Thyroid gland (tissue), 4 donors: ENCODE data around the gene KIRREL3. TPM values are rescaled to one million over a fixed set of nuclear protein-coding genes. Genes with fewer than 3 reads are reported as not detected.
A peak's percentile ranks its signal among the peaks of the same experiment; 100 is the strongest.

Experiments used
- DNase-seq, 2 donors: peaks; one replicate each; pipeline ENCODE4 v3.0.0-alpha.2; 2019
- H3K27ac ChIP-seq, 3 donors: fragments of 200-600 bp; sonication (generic); 1 replicate in 2 of 3; 2 replicates in 1 of 3; pipeline ENCODE4 v1.5.1; 2016 to 2019; ENCODE audit warnings: mild to moderate bottlenecking in 1 of 3, moderate library complexity in 1 of 3
- H3K27me3 ChIP-seq: fragments of 200-600 bp; sonication (generic); one replicate; pipeline ENCODE4 v1.5.1; 2019
- H3K36me3 ChIP-seq, 2 donors: fragments of 200-600 bp; sonication (generic); one replicate each; pipeline ENCODE4 v1.5.1; 2016 to 2019
- H3K4me1 ChIP-seq, 2 donors: fragments of 200-600 bp; sonication (generic); one replicate each; pipeline ENCODE4 v1.5.1; 2017 to 2019
- H3K4me3 ChIP-seq, 3 donors: fragments of 200-600 bp; sonication (generic); replicated peaks in 1 of 3; 1 replicate in 2 of 3; 2 replicates in 1 of 3; pipeline ENCODE4 v1.5.1; 2016; ENCODE audit warnings: mild to moderate bottlenecking in 1 of 3
- H3K9me3 ChIP-seq: fragments of 200-600 bp; sonication (generic); one replicate; pipeline ENCODE4 v1.5.1; 2017
- CTCF ChIP-seq, 6 experiments: fragments of 200-600 bp in 3 of 6; fragments of 450-650 bp in 3 of 6; sonication (generic) in 3 of 6; IDR thresholded peaks; one replicate each; pipeline ENCODE4 v1.5.1; 2016 to 2019; ENCODE audit warnings: antibody characterized with exemption in 6 of 6, mild to moderate bottlenecking in 2 of 6, inconsistent platforms in 1 of 6, moderate library complexity in 1 of 6
- POLR2A ChIP-seq, 2 donors: fragments of 450-650 bp; IDR thresholded peaks; one replicate each; pipeline ENCODE4 v1.6.1; 2017; ENCODE audit warnings: antibody characterized with exemption in 2 of 2, mild to moderate bottlenecking in 2 of 2, moderate library complexity in 1 of 2
- WGBS, 2 donors: methylation state at CpG; one replicate each; pipeline ENCODE4 v1.1.5; 2017; 5-methylcytosine and 5-hydroxymethylcytosine counted together
- intact Hi-C: fragments of 100-400 bp; cut with DNase I; formaldehyde crosslinking; loops from one replicate; pipeline ENCODE4 v1.15.1; 2023
- total RNA-seq, 4 donors: library from RNA; depleted of rRNA; stranded (reverse); fragments of >200 nt; gene quantifications; one replicate each; pipeline ENCODE4 v1.2.3, GENCODE V29; 2016

Gene KIRREL3
- total RNA-seq, 4 donors from 2014 or later = 0.78 TPM; not detected in 3

DNA sequence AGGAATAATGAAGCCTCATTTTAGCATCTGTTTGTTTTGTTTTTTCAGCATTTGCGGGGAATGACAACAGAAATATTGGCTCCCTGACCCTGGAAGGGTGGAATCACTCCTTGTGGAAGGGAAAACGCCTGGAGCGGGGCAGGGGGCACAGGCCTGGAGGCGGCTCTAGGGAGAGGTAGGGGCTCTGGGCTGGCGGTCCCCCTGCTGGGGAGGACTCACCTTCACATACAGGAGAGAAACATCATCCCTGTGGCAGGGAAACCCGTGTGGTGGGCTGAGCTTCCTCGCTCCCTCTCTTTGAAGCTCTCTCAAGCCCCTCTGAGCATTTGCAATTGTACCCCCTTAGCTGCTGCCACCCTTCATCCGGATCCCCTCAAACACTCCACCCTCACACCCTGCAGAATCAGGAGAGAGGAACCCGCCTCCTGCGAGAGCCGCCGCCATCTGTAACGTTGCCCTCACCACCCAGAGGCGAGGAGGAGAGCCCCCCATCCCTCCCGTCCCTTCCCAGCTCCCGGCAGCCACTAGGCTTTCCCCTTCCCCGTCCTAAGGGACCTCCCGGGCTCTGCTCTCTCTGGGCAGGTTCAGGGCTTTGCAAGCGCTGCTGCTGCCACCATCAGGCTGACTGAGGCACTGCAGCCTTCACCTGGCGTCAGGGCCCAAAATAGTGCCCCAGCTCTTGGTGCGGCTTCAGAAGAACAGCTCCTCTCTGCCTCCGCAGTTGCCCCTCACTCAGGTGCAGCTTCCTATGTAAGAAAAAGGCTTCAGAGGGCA lies 10.4 kb downstream of the KIRREL3 start:
- Histone ChIP-seq H3K9me3 (no peaks in the 10 kb centered on the region), H3K27me3 (no peaks in the 10 kb centered on the region), H3K36me3 (no peaks in the 10 kb centered on the region), H3K27ac (no peak overlapping the region), H3K4me3 (no peak overlapping the region), H3K4me1 (no peaks in the 10 kb centered on the region)
- WGBS, 2 donors = 19 to 27% methylated on average over 22 of the region's 22 CpGs
- TF ChIP-seq CTCF (IDR thresholded peaks at IDR 0.05) (peak; percentile 65 to 95 (median 88)), POLR2A (IDR thresholded peaks at IDR 0.05) (no peak)
- intact Hi-C loops = loop anchor here (2.0 to 5.0 kb wide), 2 partner anchors 275 to 548 kb away; no protein-coding TSS in a partner anchor
- DNase-seq = peak; percentile 63 to 64

- H3K27me3 ChIP-seq = no peaks in the 10 kb centered on the region
- H3K36me3 ChIP-seq = no peaks in the 10 kb centered on the region
- no peaks in the 10 kb centered on the region for H3K4me1 ChIP-seq
- H3K27ac ChIP-seq = no peak overlapping the region
- no peak for DNase-seq
- no peak for TF ChIP-seq CTCF (IDR thresholded peaks at IDR 0.05)
- no peak for TF ChIP-seq POLR2A (IDR thresholded peaks at IDR 0.05)
- 90 to 93% methylated on average over 7 of the region's 7 CpGs for WGBS, 2 donors
- intact Hi-C loops = no loop called here
- no peak overlapping the region for H3K4me3 ChIP-seq
- no peaks in the 10 kb centered on the region for H3K9me3 ChIP-seq
These were observed 11.9 kb downstream of the KIRREL3 start for GRCh38 chr11:126988655-126989054.

DNA sequence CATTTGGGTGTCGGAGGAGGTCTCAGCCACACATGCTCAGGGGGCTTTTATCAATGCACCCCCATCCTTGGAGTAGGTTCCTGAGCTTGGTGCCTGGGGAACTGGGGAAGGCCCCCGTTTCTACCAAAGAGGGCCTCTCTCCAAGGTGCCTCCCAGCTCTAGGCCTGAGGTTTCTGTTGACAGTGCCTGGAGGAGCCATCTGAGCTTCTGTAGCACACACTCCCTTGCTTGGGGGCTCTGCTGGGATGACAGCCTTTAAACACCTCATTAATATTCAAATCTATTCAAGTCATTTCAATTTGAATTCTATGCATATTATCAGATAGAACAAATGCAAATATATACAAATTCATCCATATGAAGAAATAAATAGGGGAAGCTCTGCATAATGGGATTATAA lies 18.9 kb downstream of the KIRREL3 start:
- DNase-seq = no peak
- TF ChIP-seq POLR2A (IDR thresholded peaks at IDR 0.05) (no peak), CTCF (IDR thresholded peaks at IDR 0.05) (no peak)
- intact Hi-C loops = no loop called here
- H3K4me1 ChIP-seq = no peaks in the 10 kb centered on the region
- H3K4me3 ChIP-seq = no peak overlapping the region
- 81 to 83% methylated on average over 2 of the region's 2 CpGs for WGBS, 2 donors
- H3K27me3 ChIP-seq = no peaks in the 10 kb centered on the region
- H3K36me3 ChIP-seq = no peaks in the 10 kb centered on the region
- H3K27ac ChIP-seq = no peak overlapping the region
- no peaks in the 10 kb centered on the region for H3K9me3 ChIP-seq

GRCh38 chr11:126978911-126979310 lies 21.7 kb downstream of the KIRREL3 start:
- no peak overlapping the region for H3K27ac ChIP-seq

More at GRCh38 chr11:126978911-126979310, 21.7 kb downstream of the KIRREL3 start:
- Histone ChIP-seq H3K9me3 (no peaks in the 10 kb centered on the region), H3K4me3 (no peak overlapping the region), H3K36me3 (no peaks in the 10 kb centered on the region), H3K4me1 (no peaks in the 10 kb centered on the region), H3K27me3 (no peaks in the 10 kb centered on the region)
- DNase-seq = no peak
- intact Hi-C loops = no loop called here
- WGBS, 2 donors = 54 to 66% methylated on average over 5 of the region's 5 CpGs
- no peak for TF ChIP-seq CTCF (IDR thresholded peaks at IDR 0.05)
- TF ChIP-seq POLR2A (IDR thresholded peaks at IDR 0.05) = no peak
